Lower leg skin (tissue), 4 donors: ENCODE data around the gene B3GAT2. TPM values are rescaled to one million over a fixed set of nuclear protein-coding genes. Genes with fewer than 3 reads are reported as not detected.

Experiments used
- DNase-seq, 2 donors: peaks; one replicate each; pipeline ENCODE4 v3.0.0-alpha.2; 2019; ENCODE audit warnings: low spot score in 2 of 2
- H3K4me3 ChIP-seq: fragments of 200-600 bp; sonication (generic); 2 replicates; pipeline ENCODE4 v1.5.1; 2017; ENCODE audit warnings: mild to moderate bottlenecking, low read depth; ENCODE audit not compliant: poor library complexity, severe bottlenecking
- CTCF ChIP-seq, 3 donors: fragments of 450-650 bp; IDR thresholded peaks; one replicate each; pipeline ENCODE4 v1.5.1; 2016; ENCODE audit warnings: antibody characterized with exemption in 3 of 3, mild to moderate bottlenecking in 3 of 3, moderate library complexity in 2 of 3
- POLR2A ChIP-seq, 2 donors: fragments of 450-650 bp; IDR thresholded peaks; one replicate each; pipeline ENCODE4 v1.6.1; 2016 to 2017; ENCODE audit warnings: antibody characterized with exemption in 2 of 2, mild to moderate bottlenecking in 1 of 2, moderate library complexity in 1 of 2
- WGBS, 2 donors: methylation state at CpG; one replicate each; pipeline ENCODE4 v1.1.5; 2018; 5-methylcytosine and 5-hydroxymethylcytosine counted together
- intact Hi-C: fragments of 100-400 bp; cut with DNase I; formaldehyde crosslinking; loops from one replicate; pipeline ENCODE4 v1.15.0; 2023; ENCODE audit warnings: low total_unique reads
- total RNA-seq, 4 donors: library from RNA; depleted of rRNA; stranded (reverse); fragments of >200 nt; gene quantifications; one replicate each; pipeline ENCODE4 v1.1.0, GENCODE V29; 2016

Gene B3GAT2
- total RNA-seq, 4 donors from 2014 or later, result not detected

- 90% methylated on average over 1 of the region's 1 CpG for WGBS, 2 donors
- intact Hi-C loops, result no loop called here
- no peak for DNase-seq
- TF ChIP-seq CTCF (IDR thresholded peaks at IDR 0.05) (no peak), POLR2A (IDR thresholded peaks at IDR 0.05) (no peak)
- H3K4me3 ChIP-seq, result no peak overlapping the region
Observed at GRCh38 chr6:70860045-70860444, 96.8 kb downstream of the B3GAT2 start.

GRCh38 chr6:70857387-70858077 lies 99.3 kb downstream of the B3GAT2 start:
- no peak overlapping the region for H3K4me3 ChIP-seq
- TF ChIP-seq POLR2A (IDR thresholded peaks at IDR 0.05) (no peak), CTCF (IDR thresholded peaks at IDR 0.05) (no peak)
- 87 to 92% methylated on average over 5 of the region's 5 CpGs for WGBS, 2 donors
- intact Hi-C loops, result no loop called here
- no peak for DNase-seq

DNA sequence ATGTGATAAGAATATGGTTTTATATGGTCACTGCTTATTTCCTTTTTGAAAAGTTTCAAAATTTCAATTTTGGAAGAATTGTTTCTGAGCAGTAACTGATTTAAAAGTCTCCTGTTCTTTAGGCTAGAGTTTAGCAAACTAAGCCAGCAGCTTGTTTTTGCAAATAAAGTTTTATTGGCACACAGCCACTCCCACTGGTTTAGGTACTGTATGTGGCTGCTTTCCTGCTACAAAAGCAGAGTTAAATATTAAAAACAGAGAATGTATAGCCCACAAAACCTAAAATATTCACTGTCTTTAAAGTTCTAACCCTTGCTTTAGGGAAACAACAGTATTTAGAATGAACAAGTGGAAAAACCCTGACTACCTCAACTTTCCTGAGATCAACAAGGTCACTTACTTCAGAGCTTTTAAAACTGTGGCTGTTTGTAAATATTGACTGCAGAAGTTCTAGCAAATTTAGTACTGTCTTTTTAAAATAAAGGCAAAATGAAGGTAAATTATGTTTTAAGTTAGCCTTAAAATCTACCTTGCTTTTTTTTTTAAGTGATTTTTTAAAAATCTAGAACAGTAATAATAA lies 104.1 kb downstream of the B3GAT2 start:
- TF ChIP-seq CTCF (IDR thresholded peaks at IDR 0.05) (no peak), POLR2A (IDR thresholded peaks at IDR 0.05) (no peak)
- intact Hi-C loops, result no loop called here
- DNase-seq, result no peak
- H3K4me3 ChIP-seq, result no peak overlapping the region

GRCh38 chr6:70849348-70850069 lies 107.4 kb downstream of the B3GAT2 start:
- TF ChIP-seq POLR2A (IDR thresholded peaks at IDR 0.05), result no peak
- TF ChIP-seq CTCF (IDR thresholded peaks at IDR 0.05), result no peak
- intact Hi-C loops, result no loop called here
- no peak overlapping the region for H3K4me3 ChIP-seq
- DNase-seq, result no peak
- 88 to 90% methylated on average over 1 of the region's 1 CpG for WGBS, 2 donors

DNA sequence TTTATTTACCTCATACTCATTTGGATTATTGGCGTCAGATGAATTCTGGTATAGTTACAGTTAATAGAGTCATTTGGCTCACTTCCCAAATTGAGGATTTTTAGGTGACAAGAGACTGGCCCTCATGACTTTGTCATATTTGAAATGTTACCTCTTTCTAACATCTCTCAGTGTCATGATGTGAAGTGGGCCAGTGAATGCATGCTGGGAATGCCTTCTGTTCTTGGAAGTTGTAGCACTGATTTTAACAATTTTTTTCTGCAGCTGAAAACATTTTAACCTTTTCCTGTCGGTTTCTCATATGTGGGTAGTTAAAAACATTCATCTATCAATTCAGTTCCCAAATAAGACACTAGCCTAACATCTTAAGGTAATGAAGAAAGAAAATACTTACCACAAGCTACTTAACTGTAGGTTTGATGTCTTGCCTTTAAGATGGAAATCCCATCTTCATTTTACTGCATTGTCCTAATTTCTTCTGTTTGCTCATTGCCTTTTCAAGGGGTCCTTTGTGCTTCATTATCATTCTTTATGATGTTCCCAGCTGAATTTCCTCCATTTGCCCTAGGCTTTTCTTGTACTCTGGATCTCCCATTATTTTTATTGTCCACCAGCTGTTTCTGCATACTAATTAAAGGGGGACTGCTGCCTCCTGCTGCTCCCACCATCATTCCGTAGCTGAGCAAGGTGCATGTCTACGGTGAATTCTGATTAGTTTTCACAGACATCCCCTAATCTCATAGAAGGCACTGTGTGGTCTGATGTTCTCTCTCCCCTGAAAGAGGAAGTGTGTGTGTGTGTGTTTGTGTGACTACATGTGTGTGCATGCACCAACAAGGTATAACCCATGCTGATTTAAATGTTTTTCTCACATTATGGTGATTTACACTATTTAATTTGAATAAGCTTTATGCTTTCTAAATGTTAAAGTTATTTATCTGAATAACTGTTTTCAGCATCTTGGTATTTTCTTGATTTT lies 109.5 kb downstream of the B3GAT2 start:
- 75 to 79% methylated on average over 4 of the region's 4 CpGs for WGBS, 2 donors
- intact Hi-C loops, result no loop called here
- H3K4me3 ChIP-seq, result no peak overlapping the region
- TF ChIP-seq CTCF (IDR thresholded peaks at IDR 0.05), result no peak
- no peak for TF ChIP-seq POLR2A (IDR thresholded peaks at IDR 0.05)
- DNase-seq, result no peak
